Activated CD4-positive, alpha-beta T cell treated with anti-CD3 and anti-CD28 coated beads for 48 hours (primary cell): ENCODE data around the gene RGS14.
"Not testable (repeated sequence)": the region's sequence is repeated elsewhere in the genome, so short reads cannot be mapped to it uniquely, and the experiment has no call there.

Source experiments
- DNase-seq: peaks from one replicate; pipeline ENCODE4 v3.0.0-alpha.2; 2020

RGS14 gene

GRCh38 chr5:177328545-177329231 is 29.0 kb upstream of the RGS14 start:
- DNase-seq: no peak

- DNase-seq: no peak
These were observed 27.8 kb upstream of the RGS14 start for GRCh38 chr5:177329883-177330282.

GRCh38 chr5:177330991-177331842 is 26.5 kb upstream of the RGS14 start:
- DNase-seq: no peak

- DNase-seq: no peak
These were observed 25.5 kb upstream of the RGS14 start for GRCh38 chr5:177332031-177332895.

- DNase-seq: no peak
These were observed 24.8 kb upstream of the RGS14 start for GRCh38 chr5:177332896-177333260.

- DNase-seq: no peak
These were observed 24.1 kb upstream of the RGS14 start for GRCh38 chr5:177333420-177334154.

- DNase-seq: no peak
These were observed 23.6 kb upstream of the RGS14 start for GRCh38 chr5:177334155-177334551.

GRCh38 chr5:177334781-177335700 is 22.7 kb upstream of the RGS14 start:
- DNase-seq: no peak

- DNase-seq: no peak
These were observed 22.0 kb upstream of the RGS14 start for GRCh38 chr5:177335701-177336065.

GRCh38 chr5:177336112-177336511 is 21.6 kb upstream of the RGS14 start:
- peak; percentile 62 for DNase-seq

GRCh38 chr5:177336603-177337494 is 20.9 kb upstream of the RGS14 start:
- no peak for DNase-seq

- no peak for DNase-seq
These were observed 19.2 kb upstream of the RGS14 start for GRCh38 chr5:177338251-177339106.

GRCh38 chr5:177339107-177339638 is 18.6 kb upstream of the RGS14 start:
- DNase-seq: no peak

- DNase-seq: not testable (repeated sequence)
These were observed 14.7 kb upstream of the RGS14 start for GRCh38 chr5:177343000-177343399.

- DNase-seq: no peak
These were observed 13.9 kb upstream of the RGS14 start for GRCh38 chr5:177343777-177344176.

GRCh38 chr5:177344891-177345290 is 12.8 kb upstream of the RGS14 start:
- no peak for DNase-seq

- DNase-seq: no peak
These were observed 10.9 kb upstream of the RGS14 start for GRCh38 chr5:177346820-177347219.

- DNase-seq: no peak
These were observed 10.0 kb upstream of the RGS14 start for GRCh38 chr5:177347699-177348098.

GRCh38 chr5:177349362-177349647 is 8.4 kb upstream of the RGS14 start:
- no peak for DNase-seq

- DNase-seq: no peak
These were observed 8.0 kb upstream of the RGS14 start for GRCh38 chr5:177349762-177350161.
